22Rv1 (cell line): Measurements from ENCODE around the gene NOTCH1.

Experiments
- CTCF ChIP-seq: fragments of 450-650 bp; IDR thresholded peaks from 2 replicates; pipeline ENCODE4 v1.5.1; 2017; ENCODE audit warnings: mild to moderate bottlenecking
- ZFX ChIP-seq: fragments of 450-650 bp; IDR thresholded peaks from 2 replicates; pipeline ENCODE4 v1.6.1; 2017; ENCODE audit warnings: antibody characterized with exemption, borderline replicate concordance

GRCh38 chr9:136576269-136576626 lies 30.4 kb upstream of the NOTCH1 start:
- TF ChIP-seq CTCF: no peak
- no peak for TF ChIP-seq ZFX
